ENCODE results near the gene IMPA2. TPM values are rescaled to one million over a fixed set of nuclear protein-coding genes. Genes with fewer than 3 reads are reported as not detected.

Gene IMPA2
- total and polyA plus RNA-seq, 2 of the 4 experiments (the other 2 are of a cell fraction), result 5.4 to 5.5 TPM

- intact Hi-C loops (cut with micrococcal nuclease), result loop anchor here (5.0 kb wide), 1 partner anchor 340 kb away; no protein-coding TSS in a partner anchor
- POLR2A ChIA-PET (ENCODE audit: unreplicated experiment), result no interaction called here
- no peak for ATAC-seq (ENCODE audit: low read depth)
These were observed 16.2 kb downstream of the IMPA2 start for GRCh38 chr18:11997466-11997865.

More at GRCh38 chr18:11997466-11997865, 16.2 kb downstream of the IMPA2 start:
- no peaks in the 10 kb centered on the region for H3K27me3 ChIP-seq (ENCODE audit: control insufficient read depth, insufficient read depth, low read length)
- dilution Hi-C loops (cut with HindIII; ENCODE audit: low sequenced_read_pairs, unreplicated experiment) (no loop called here), in situ Hi-C loops (cut with MboI; ENCODE audit: low sequenced_read_pairs) (loop anchor here (5.0 kb wide), 1 partner anchor 60 kb away; no protein-coding TSS in a partner anchor)
- H3K9me3 ChIP-seq (ENCODE audit: control insufficient read depth, insufficient read depth, low read length), result no peaks in the 10 kb centered on the region
- no peak overlapping the region for H2AFZ ChIP-seq (replicated peaks; ENCODE audit: low read length, poor library complexity)
- no peak overlapping the region for H3K4ac ChIP-seq (ENCODE audit: low read depth, low read length)
- no peak overlapping the region for H3K14ac ChIP-seq (replicated peaks; ENCODE audit: low read depth, low read length)
- no peak overlapping the region for H3K4me3 ChIP-seq (ENCODE audit: insufficient read depth, low read depth, low read length)
- H3K36me3 ChIP-seq (ENCODE audit: control insufficient read depth, insufficient read depth, low read length), result peaks cover 4% of the 10 kb centered on the region; the same call in 1 of the 2 replicates
- no peak overlapping the region for H4K5ac ChIP-seq (ENCODE audit: low read depth, low read length)
- H2BK5ac ChIP-seq (ENCODE audit: low read depth, low read length, poor library complexity, severe bottlenecking), result no peak overlapping the region
- peaks cover 3% of the 10 kb centered on the region; the same call in 1 of the 2 replicates for H3K9me1 ChIP-seq (ENCODE audit: insufficient read depth, low read length)
- no peak overlapping the region for H2BK20ac ChIP-seq (ENCODE audit: low read depth, low read length)
- peaks cover 11% of the 10 kb centered on the region for H3K4me1 ChIP-seq (ENCODE audit: control insufficient read depth, insufficient read depth, low read length)
- BruUV-seq (replicated peaks), result no TSS peak
- no peak overlapping the region for H2BK15ac ChIP-seq (ENCODE audit: low read depth, low read length)
- H4K91ac ChIP-seq (ENCODE audit: insufficient read depth, low read depth, low read length), result no peak overlapping the region
- peaks cover 5% of the 10 kb centered on the region; the same call in 1 of the 2 replicates for H4K20me1 ChIP-seq (ENCODE audit: insufficient read depth, low read length)
- no peak overlapping the region for H3K23ac ChIP-seq (ENCODE audit: low read depth, low read length)
- H3K18ac ChIP-seq (ENCODE audit: low read depth, low read length), result no peak overlapping the region
- H3K27ac ChIP-seq (ENCODE audit: insufficient read depth, low read length), result no peak overlapping the region
- H2AK9ac ChIP-seq (replicated peaks; ENCODE audit: low read depth, low read length, poor library complexity), result no peak overlapping the region
- no peak overlapping the region for H3K56ac ChIP-seq (ENCODE audit: extremely low read depth, insufficient read depth, low read length)
- H4K8ac ChIP-seq (ENCODE audit: low read depth in 2 of 2, low read length in 2 of 2), result no peak overlapping the region
- no peak overlapping the region for H2BK120ac ChIP-seq (ENCODE audit: low read depth, low read length)
- peaks cover 3 to 14% of the 10 kb centered on the region in 2 experiments; a peak in 1 of 4 replicates for H3K79me1 ChIP-seq (ENCODE audit: low read depth in 1 of 2, low read length in 2 of 2)
- no peak for DNase-seq
- WGBS, 2 experiments (ENCODE audit: extremely low coverage in 2 of 2, insufficient read length in 1 of 2), result 67% methylated on average over 8 of the region's 9 CpGs; no CpG with 5 or more reads in 1 of the 2 experiments
- no peak overlapping the region for H3K4me2 ChIP-seq (ENCODE audit: low read depth, low read length)
- TF ChIP-seq RCOR1 (IDR thresholded peaks at IDR 0.05; ENCODE audit: insufficient replicate concordance, low read length) (no peak), MAZ (IDR thresholded peaks at IDR 0.05; ENCODE audit: borderline replicate concordance, low read depth, low read length) (no peak), USF2 (IDR thresholded peaks at IDR 0.05; ENCODE audit: low read depth, low read length) (no peak), CTCF (conservative IDR thresholded peaks at IDR 0.05; ENCODE audit: low read depth, low read length) (no peak)
- no peak overlapping the region for H2AK5ac ChIP-seq (ENCODE audit: low read depth, low read length)
- H3K9ac ChIP-seq (ENCODE audit: low read depth, low read length), result no peak overlapping the region
- CTCF ChIA-PET, result interaction anchor here (1.3 to 7.5 kb wide), 2 partner anchors 42 to 59 kb away, joined by 7 to 109 read pairs; no protein-coding TSS in a partner anchor
